ENCODE data around the gene FAM163B. TPM values are rescaled to one million over a fixed set of nuclear protein-coding genes. Genes with fewer than 3 reads are reported as not detected.

The FAM163B gene
- total and polyA plus RNA-seq, 2 donors (not counting 3 experiments of a cell fraction or from before 2014, with no cell fraction given) = not detected

DNA sequence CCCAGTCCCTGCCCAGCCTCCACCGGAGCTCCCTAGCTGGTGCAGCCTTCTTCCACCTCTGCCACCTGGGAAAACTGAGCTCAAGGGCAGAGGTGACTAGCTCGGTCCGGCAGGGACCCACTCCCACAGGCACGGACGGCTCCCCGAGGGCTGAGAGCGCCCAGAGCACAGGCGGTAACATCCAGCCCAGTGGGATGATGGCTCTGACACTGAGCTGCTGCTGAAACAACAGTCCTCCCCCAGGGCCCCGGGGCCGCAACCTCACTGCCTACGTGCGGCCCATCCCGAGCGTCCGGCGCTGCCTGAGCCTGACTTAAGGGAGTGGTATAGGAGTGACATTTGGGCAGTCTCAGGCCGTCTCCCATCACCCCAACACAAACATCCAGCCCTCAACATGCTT, 3.7 kb downstream of the FAM163B start:
- DNase-seq (ENCODE audit: low read depth, low spot score) = no peak
- ChIA-PET CTCF (no interaction called here), POLR2A (no interaction called here)
- no peaks in the 10 kb centered on the region for H3K4me1 ChIP-seq (ENCODE audit: control insufficient read depth, extremely low read depth, insufficient read depth, low read length)
- FAIRE-seq = no peak
- TF ChIP-seq, protein P1, sequence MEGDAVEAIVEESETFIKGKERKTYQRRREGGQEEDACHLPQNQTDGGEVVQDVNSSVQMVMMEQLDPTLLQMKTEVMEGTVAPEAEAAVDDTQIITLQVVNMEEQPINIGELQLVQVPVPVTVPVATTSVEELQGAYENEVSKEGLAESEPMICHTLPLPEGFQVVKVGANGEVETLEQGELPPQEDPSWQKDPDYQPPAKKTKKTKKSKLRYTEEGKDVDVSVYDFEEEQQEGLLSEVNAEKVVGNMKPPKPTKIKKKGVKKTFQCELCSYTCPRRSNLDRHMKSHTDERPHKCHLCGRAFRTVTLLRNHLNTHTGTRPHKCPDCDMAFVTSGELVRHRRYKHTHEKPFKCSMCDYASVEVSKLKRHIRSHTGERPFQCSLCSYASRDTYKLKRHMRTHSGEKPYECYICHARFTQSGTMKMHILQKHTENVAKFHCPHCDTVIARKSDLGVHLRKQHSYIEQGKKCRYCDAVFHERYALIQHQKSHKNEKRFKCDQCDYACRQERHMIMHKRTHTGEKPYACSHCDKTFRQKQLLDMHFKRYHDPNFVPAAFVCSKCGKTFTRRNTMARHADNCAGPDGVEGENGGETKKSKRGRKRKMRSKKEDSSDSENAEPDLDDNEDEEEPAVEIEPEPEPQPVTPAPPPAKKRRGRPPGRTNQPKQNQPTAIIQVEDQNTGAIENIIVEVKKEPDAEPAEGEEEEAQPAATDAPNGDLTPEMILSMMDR (IDR thresholded peaks at IDR 0.05; ENCODE audit: extremely low read depth in 1 of 2, insufficient read depth in 1 of 2, low read depth in 1 of 2, low read length in 2 of 2) = no peak
- no peak for TF ChIP-seq POLR2AphosphoS5 (IDR thresholded peaks at IDR 0.05; ENCODE audit: insufficient read depth, low read depth, low read length)
- no peak for TF ChIP-seq GATA2 (IDR thresholded peaks at IDR 0.05; ENCODE audit: insufficient read depth, insufficient read length, low read depth, low read length)
- TF ChIP-seq MYC (IDR thresholded peaks at IDR 0.05; ENCODE audit: low read depth, low read length) = no peak
- no peak for TF ChIP-seq EZH2 (IDR thresholded peaks at IDR 0.05; ENCODE audit: borderline replicate concordance, low read depth, low read length, severe bottlenecking)
- intact Hi-C loops (cut with micrococcal nuclease) (no loop called here), dilution Hi-C loops (cut with MboI; ENCODE audit: extremely low pct_ligation_motif_present, low sequenced_read_pairs) (no loop called here)
- BruUV-seq (replicated peaks) = no TSS peak
- no peaks in the 10 kb centered on the region for H3K79me2 ChIP-seq (ENCODE audit: control insufficient read depth, insufficient read depth, low read length)
- H3K4me3 ChIP-seq (replicated peaks in 1 of 3; ENCODE audit: insufficient read depth in 1 of 3, low read depth in 1 of 3, low read length in 3 of 3) = no peak overlapping the region
- no peaks in the 10 kb centered on the region for H4K20me1 ChIP-seq (replicated peaks; ENCODE audit: control insufficient read depth, extremely low read depth, insufficient read depth, low read length)
- peaks cover 0 to 3% of the 10 kb centered on the region in 2 experiments for H3K27me3 ChIP-seq (ENCODE audit: control insufficient read depth in 2 of 2, insufficient read depth in 2 of 2, low read length in 2 of 2)
- no peak overlapping the region for H3K9ac ChIP-seq (replicated peaks; ENCODE audit: extremely low read depth, insufficient read depth, low read length)
- no peaks in the 10 kb centered on the region for H3K36me3 ChIP-seq (ENCODE audit: control insufficient read depth in 2 of 2, extremely low read depth in 1 of 2, insufficient read depth in 2 of 2, low read length in 2 of 2)
- H2AFZ ChIP-seq (ENCODE audit: low read depth, low read length) = no peak overlapping the region
- H3K9me1 ChIP-seq (replicated peaks; ENCODE audit: control insufficient read depth, extremely low read depth, insufficient read depth, low read length) = no peaks in the 10 kb centered on the region
- no peak overlapping the region for H3K4me2 ChIP-seq (ENCODE audit: insufficient read depth, low read length)
- no peak overlapping the region for H3K27ac ChIP-seq (ENCODE audit: insufficient read depth, low read depth, low read length)
- no peaks in the 10 kb centered on the region for H3K9me3 ChIP-seq (replicated peaks; ENCODE audit: control insufficient read depth, insufficient read depth, low read length)

DNA sequence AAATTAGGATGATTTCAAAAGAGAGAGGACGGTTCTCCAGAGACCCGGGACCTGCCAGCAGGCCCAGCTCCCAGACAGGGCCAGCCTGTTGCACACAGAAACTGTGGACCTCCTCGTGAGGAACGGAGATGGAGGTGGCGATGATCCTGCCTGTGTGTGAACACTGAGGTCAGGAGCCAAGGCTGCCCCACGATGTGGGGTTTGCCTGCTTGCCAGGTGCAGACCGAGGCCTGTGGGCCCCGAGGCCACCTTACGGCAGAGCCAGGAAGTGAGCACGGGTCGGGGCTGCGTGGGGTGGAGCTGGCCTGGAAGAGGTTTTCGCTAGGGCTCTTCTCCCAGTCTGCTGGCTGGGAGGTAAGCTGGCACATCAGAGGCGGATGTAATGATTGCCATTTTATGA, 4.3 kb downstream of the FAM163B start:
- Histone ChIP-seq H3K9me1 (replicated peaks; ENCODE audit: control insufficient read depth, extremely low read depth, insufficient read depth, low read length) (no peaks in the 10 kb centered on the region), H3K9ac (replicated peaks; ENCODE audit: extremely low read depth, insufficient read depth, low read length) (no peak overlapping the region), H2AFZ (ENCODE audit: low read depth, low read length) (no peak overlapping the region), H3K79me2 (ENCODE audit: control insufficient read depth, insufficient read depth, low read length) (no peaks in the 10 kb centered on the region), H3K4me3 (replicated peaks in 1 of 3; ENCODE audit: insufficient read depth in 1 of 3, low read depth in 1 of 3, low read length in 3 of 3) (no peak overlapping the region), H3K27me3 (ENCODE audit: control insufficient read depth in 2 of 2, insufficient read depth in 2 of 2, low read length in 2 of 2) (peaks cover 0 to 3% of the 10 kb centered on the region in 2 experiments), H3K36me3 (ENCODE audit: control insufficient read depth in 2 of 2, extremely low read depth in 1 of 2, insufficient read depth in 2 of 2, low read length in 2 of 2) (no peaks in the 10 kb centered on the region), H4K20me1 (replicated peaks; ENCODE audit: control insufficient read depth, extremely low read depth, insufficient read depth, low read length) (no peaks in the 10 kb centered on the region), H3K27ac (ENCODE audit: insufficient read depth, low read depth, low read length) (no peak overlapping the region), H3K4me1 (ENCODE audit: control insufficient read depth, extremely low read depth, insufficient read depth, low read length) (no peaks in the 10 kb centered on the region), H3K4me2 (ENCODE audit: insufficient read depth, low read length) (no peak overlapping the region), H3K9me3 (replicated peaks; ENCODE audit: control insufficient read depth, insufficient read depth, low read length) (no peaks in the 10 kb centered on the region)
- DNase-seq (ENCODE audit: low read depth, low spot score) (no peak), FAIRE-seq (no peak)
- POLR2A ChIA-PET = no interaction called here
- no TSS peak for BruUV-seq (replicated peaks)
- CTCF ChIA-PET = no interaction called here
- intact Hi-C loops (cut with micrococcal nuclease) = no loop called here
- TF ChIP-seq POLR2A (IDR thresholded peaks at IDR 0.05; ENCODE audit: low read depth, low read length) = no peak
- TF ChIP-seq, protein P2, sequence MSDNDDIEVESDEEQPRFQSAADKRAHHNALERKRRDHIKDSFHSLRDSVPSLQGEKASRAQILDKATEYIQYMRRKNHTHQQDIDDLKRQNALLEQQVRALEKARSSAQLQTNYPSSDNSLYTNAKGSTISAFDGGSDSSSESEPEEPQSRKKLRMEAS (IDR thresholded peaks at IDR 0.05; ENCODE audit: insufficient read depth, insufficient read length) = no peak
- TF ChIP-seq FOS (IDR thresholded peaks at IDR 0.05; ENCODE audit: borderline replicate concordance, insufficient read depth, low read length) = no peak
- TF ChIP-seq GATA2 (IDR thresholded peaks at IDR 0.05; ENCODE audit: insufficient read depth, insufficient read length, low read depth, low read length) = no peak
- no peak for TF ChIP-seq JUN (IDR thresholded peaks at IDR 0.05; ENCODE audit: borderline replicate concordance, insufficient read depth, insufficient read length, low read depth)
- no peak for TF ChIP-seq POLR2AphosphoS5 (IDR thresholded peaks at IDR 0.05; ENCODE audit: insufficient read depth, low read depth, low read length)
- no peak for TF ChIP-seq EZH2 (IDR thresholded peaks at IDR 0.05; ENCODE audit: borderline replicate concordance, low read depth, low read length, severe bottlenecking)
- TF ChIP-seq, protein P1 (IDR thresholded peaks at IDR 0.05; ENCODE audit: extremely low read depth in 1 of 2, insufficient read depth in 1 of 2, low read depth in 1 of 2, low read length in 2 of 2) = no peak
- TF ChIP-seq MYC (IDR thresholded peaks at IDR 0.05; ENCODE audit: low read depth, low read length) = no peak
- dilution Hi-C loops (cut with MboI; ENCODE audit: extremely low pct_ligation_motif_present, low sequenced_read_pairs) = no loop called here

Measured in endothelial cell of umbilical vein (primary cell).